Activated CD8-positive, alpha-beta memory T cell treated with anti-CD3 and anti-CD28 coated beads for 36 hours (primary cell): ENCODE data around the gene GNL2. TPM values are rescaled to one million over a fixed set of nuclear protein-coding genes. Genes with fewer than 3 reads are reported as not detected.
"Not testable (repeated sequence)": the region's sequence is repeated elsewhere in the genome, so short reads cannot be mapped to it uniquely, and the experiment has no call there.

ENCODE experiments used
- CTCF ChIA-PET: fragments of 350-600 bp; sonication (Branson Sonifier 250); formaldehyde crosslinking; loops from one replicate; lab custom pipeline; 2021; ENCODE audit warnings: antibody characterized with exemption; lab: Charles Lee
- POLR2A ChIA-PET: fragments of 350-600 bp; sonication (Branson Sonifier 250); formaldehyde crosslinking; loops from one replicate; lab custom pipeline; 2021; ENCODE audit warnings: antibody characterized with exemption; lab: Charles Lee
- total RNA-seq, 2 experiments: library from RNA; stranded (reverse); gene quantifications; one replicate each; pipeline ENCODE4 v1.2.3, GENCODE V29; 2021

Gene GNL2
- total RNA-seq, 2 experiments from 2014 or later = 95.3 to 97.4 TPM

GRCh38 chr1:37612186-37612585, 16.4 kb upstream of the GNL2 start:
- ChIA-PET CTCF (no interaction called here), POLR2A (interaction anchor here (0.6 kb wide), 1 partner anchor 11 kb away, joined by 4 read pairs; no protein-coding TSS in a partner anchor)

DNA sequence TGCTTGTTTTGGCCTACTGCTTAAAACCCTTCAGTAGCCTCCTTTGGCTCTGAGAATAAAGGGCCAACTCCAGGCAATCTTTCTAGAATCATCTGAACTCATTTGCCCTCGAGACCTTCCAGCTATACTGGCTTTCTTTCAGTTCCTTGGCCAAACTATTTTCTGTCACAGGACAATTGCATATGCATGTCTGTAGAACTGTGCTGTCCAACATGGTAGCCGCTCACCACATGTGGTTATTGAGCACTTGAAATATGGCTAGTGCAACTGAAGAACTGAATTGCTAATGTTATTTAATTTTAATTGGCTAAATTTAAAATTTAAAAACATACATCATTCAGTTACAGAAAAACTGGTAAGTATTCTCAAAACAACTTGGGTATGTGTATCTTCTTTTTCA, 14.3 kb upstream of the GNL2 start:
- ChIA-PET CTCF (no interaction called here), POLR2A (no interaction called here)

- ChIA-PET POLR2A (no interaction called here), CTCF (no interaction called here)
Observed at GRCh38 chr1:37609002-37609401, 13.3 kb upstream of the GNL2 start.

DNA sequence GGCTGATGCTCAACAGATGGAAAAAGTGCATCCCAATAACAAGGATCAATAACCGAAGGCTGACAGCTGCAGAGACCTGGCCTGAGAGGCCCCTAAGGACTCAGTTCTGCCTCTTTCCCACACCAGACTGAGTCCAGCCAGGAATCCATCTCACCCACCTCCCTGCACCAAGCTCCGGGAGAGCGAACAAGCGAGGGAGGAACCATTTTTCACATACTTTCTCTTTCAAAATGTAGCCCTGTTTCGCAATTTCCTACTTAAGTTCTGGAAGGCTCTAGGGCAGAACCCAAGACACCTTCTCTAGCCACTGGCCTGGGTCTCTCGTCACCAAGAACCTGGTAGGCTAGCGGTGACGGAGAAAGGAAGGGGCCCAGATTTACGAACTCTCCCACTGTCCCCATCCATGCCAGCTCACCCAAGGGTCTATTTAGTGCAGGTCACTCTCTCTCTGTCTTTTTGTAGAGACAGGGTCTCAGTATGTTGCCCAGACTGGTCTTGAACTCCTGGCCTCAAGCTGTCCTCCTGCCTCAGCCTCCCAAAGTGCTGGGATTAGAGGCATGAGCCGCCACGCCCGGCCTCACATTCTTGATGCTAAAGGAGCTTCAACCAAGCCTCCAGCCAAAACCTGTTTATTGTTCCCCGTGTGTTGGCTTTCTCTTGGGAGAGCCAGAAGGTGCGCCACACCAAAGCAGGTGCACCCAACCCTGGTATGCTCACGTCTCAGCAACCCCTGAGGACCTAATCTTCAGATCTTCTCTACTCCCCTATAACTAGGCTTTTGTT, 10.9 kb upstream of the GNL2 start:
- POLR2A ChIA-PET = no interaction called here
- CTCF ChIA-PET = interaction anchor here (1.7 kb wide), 1 partner anchor 75 kb away, joined by 5 read pairs; no protein-coding TSS in a partner anchor

DNA sequence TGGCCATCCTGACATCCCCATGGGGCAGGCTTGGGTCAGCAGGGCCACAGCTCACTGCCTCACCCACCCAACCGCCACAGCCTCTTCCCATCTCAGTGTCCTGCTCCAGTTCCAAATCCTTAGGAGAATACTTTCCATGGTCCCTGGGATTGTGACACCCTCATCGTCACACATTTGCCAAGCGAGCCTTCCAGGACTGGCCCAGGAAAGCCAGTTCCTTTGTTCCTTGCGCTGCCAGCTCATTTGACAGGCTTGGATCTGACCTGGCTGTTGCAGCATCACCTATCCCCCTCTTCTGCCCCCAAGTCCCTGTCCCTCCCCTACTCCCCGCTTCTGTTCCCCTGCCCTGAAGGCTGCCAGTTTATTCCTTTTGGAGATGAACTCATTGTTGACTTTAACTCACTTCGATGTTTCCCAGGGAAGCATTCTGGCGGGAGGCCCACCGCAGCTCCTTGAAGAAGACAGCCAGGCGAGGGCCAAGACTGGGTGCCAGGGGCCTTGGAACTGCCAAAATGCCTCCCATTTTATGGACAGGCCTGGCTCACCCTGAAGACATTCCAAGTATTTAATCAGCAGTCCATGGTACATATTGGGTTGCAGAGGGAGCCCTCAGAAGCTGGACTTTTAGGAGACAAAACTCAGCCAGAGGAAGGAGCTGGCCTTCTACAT, 10.2 kb upstream of the GNL2 start:
- CTCF ChIA-PET = no interaction called here
- POLR2A ChIA-PET = no interaction called here

DNA sequence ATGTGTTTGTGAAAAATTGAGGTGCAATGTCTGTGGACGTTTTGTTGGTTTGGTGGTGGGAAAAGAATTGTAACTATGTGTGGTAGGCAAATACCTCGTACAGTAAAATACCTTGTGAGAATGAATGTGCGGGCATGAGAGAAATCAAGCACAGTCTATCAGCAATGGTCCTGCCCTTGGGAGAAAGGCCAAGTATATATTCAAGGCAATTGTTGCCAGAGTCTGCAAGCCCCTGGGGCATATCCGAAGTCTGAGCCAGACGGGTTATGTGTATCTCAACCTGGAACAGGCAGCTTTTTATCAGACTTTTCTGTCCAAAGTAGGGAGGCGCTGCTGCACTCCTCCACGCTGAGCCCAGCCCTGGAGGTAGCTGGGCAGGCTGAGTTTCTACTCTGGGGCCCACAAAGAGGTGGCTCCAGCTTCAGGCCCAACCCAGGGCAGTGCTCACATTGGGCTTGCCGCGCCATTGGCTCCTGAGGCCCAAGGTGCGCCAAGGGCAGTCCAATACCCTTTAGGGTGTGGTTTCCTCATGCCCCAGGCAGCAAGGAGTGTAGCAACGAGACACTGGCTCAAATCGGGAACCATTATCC, 9.4 kb upstream of the GNL2 start:
- CTCF ChIA-PET = interaction anchor here (3.1 kb wide), 1 partner anchor 75 kb away, joined by 30 read pairs; no protein-coding TSS in a partner anchor
- POLR2A ChIA-PET = no interaction called here

GRCh38 chr1:37602750-37603694, 7.3 kb upstream of the GNL2 start:
- ChIA-PET POLR2A (no interaction called here), CTCF (interaction anchor here (0.6 to 3.1 kb wide), 13 partner anchors 14 to 980 kb away, joined by 3 to 30 read pairs (median 3); partner anchors contain the start of gene RSPO1)

- CTCF ChIA-PET = interaction anchor here (1.1 kb wide), 1 partner anchor 81 kb away, joined by 4 read pairs; no protein-coding TSS in a partner anchor
- POLR2A ChIA-PET = no interaction called here
Observed at GRCh38 chr1:37601441-37601840, 5.7 kb upstream of the GNL2 start.

DNA sequence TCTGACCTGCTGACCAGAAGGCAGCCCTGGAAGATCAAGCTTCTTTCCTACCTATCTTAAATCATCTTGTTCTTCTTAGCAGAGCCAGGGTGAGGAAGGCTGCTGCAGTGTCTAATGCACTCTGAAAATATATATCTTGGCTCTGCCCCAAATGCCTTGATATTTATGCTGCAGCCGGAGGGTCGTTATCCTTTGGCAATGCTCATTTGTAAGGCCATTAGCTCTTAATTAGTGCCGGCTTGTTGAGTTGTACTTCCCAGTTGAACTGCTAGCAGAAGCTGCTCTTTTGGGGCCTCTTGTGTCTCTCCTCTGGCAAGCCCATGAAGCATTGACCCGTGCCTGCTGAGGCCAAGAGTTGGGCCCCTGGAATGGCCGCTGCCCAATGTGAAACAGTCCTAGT, 4.2 kb upstream of the GNL2 start:
- ChIA-PET POLR2A (no interaction called here), CTCF (interaction anchor here (1.2 kb wide), 1 partner anchor 15 kb away, joined by 3 read pairs; no protein-coding TSS in a partner anchor)

- CTCF ChIA-PET = interaction anchor here (0.9 to 1.4 kb wide), 3 partner anchors 42 to 85 kb away, joined by 3 read pairs; partner anchors contain the start of gene SNIP1
- POLR2A ChIA-PET = interaction anchor here (0.6 kb wide), 1 partner anchor 91 kb away, joined by 4 read pairs; no protein-coding TSS in a partner anchor
Observed at GRCh38 chr1:37596182-37596667, 488 bp upstream of the GNL2 start.

DNA sequence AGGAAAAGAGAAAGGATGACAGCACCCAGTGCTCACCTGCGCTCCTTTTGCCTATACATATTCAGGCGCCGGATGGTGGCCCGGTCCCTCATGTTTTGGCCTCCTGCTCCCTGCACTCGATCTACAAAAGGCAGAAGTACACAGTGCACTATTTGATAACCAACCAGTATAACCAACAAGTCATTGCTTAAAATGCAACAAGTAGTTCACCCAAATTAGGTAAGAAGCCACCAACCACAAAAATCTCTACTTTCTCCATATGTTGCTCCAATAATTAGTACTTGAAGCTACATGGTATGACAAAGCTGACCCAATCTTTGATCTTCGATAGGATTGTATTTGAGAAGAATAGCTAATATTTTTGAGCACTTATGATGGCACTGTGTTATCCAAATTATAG, 2.0 kb downstream of the GNL2 start:
- POLR2A ChIA-PET = no interaction called here
- CTCF ChIA-PET = no interaction called here

GRCh38 chr1:37588939-37589338, 6.8 kb downstream of the GNL2 start:
- POLR2A ChIA-PET = no interaction called here
- CTCF ChIA-PET = interaction anchor here (1.4 kb wide), 1 partner anchor 14 kb away, joined by 3 read pairs; no protein-coding TSS in a partner anchor

GRCh38 chr1:37584544-37584943, 11.2 kb downstream of the GNL2 start:
- CTCF ChIA-PET, POLR2A ChIA-PET: not testable (repeated sequence)

DNA sequence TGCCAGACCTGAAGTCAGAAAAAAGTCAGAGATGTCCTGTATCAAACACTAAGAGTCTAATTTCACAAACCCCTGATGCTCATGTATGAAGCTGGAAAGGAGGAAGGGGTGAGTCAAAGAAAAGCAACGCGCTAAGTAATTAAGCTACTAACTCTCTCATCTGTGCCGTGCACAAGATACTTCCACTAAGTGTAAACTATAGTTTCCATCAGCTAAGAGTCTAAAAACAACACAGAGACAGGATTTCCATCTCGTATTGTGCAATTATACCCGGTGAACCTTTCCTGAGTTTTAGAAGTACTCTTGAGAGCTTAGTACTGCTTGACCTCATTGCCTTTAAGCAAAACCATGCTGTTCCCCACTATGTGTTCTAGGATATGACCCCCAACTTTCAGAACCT, 20.0 kb downstream of the GNL2 start:
- ChIA-PET POLR2A (interaction anchor here (1.6 kb wide), 1 partner anchor 96 kb away, joined by 3 read pairs; no protein-coding TSS in a partner anchor), CTCF (interaction anchor here (1.4 kb wide), 2 partner anchors 12 to 16 kb away, joined by 3 to 5 read pairs; no protein-coding TSS in a partner anchor)

DNA sequence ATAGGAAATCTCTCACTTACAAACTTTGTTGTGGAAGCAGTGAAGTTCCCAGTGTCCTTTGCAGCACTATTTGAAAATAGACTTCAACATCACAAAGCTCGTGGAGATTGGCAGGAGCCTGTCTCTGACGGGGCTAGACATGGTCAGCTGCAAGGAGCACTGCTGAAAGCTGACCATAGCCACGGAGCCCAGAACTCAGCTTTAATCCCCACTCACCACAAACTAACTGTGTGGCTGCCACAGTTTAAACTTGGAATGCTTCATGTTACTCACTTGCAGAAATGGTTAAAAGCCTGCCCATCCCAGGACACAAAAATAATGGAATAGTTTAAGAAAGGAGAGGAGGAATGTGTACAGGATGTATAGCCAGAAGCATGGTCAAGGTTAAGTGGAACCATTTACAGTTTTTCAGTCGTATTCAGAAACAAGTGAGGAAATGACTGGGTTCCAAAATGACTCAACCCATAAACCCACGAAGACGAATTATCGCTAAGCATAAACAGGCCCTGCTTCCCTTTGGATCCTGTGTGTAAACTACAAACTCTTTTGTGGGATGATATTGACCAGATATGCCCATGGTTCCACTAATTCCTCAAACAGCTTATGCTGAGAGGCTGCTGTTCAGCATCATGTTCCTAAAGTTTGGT, 20.8 kb downstream of the GNL2 start:
- ChIA-PET POLR2A (no interaction called here), CTCF (interaction anchor here (1.4 kb wide), 2 partner anchors 11 to 15 kb away, joined by 3 to 5 read pairs; no protein-coding TSS in a partner anchor)

DNA sequence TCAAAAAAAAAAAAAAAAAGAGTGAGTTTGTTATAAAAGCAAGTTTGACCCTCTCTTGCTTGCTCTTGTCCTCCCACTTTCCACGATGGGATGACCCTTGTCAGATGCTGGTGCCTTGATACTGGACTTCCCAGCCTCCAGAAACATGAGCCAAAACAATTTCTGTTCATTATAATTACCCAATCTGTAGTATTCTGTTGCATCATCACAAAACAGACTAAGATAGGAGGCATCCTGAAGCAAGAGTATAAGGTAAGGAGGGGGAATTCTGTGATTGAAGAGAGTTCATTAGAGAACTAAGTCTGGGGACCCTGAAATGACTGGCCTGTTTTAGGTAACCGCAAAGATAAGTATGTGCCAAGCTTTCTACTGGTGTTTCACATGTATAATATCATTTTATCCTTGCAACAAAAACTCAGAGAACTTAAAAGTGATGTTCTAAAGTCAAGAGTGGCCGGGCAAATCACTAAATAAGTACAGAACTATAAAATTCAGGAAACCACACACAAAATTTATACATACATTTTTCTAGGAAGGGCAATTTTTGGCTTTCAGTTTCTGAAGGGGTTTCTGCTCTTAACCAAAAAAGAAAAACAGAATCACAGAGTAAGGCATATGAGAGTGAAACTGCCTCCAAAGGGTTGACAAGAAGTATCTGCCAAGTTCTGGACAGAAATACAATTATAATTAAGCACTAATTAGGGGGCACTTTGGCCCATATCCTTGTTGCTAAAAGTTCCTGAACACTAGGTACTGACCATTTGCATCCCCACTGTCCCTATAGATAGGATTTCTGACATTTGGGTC, 25.0 kb downstream of the GNL2 start:
- ChIA-PET CTCF (interaction anchor here (0.7 kb wide), 1 partner anchor 1048 kb away, joined by 4 read pairs; no protein-coding TSS in a partner anchor), POLR2A (no interaction called here)

DNA sequence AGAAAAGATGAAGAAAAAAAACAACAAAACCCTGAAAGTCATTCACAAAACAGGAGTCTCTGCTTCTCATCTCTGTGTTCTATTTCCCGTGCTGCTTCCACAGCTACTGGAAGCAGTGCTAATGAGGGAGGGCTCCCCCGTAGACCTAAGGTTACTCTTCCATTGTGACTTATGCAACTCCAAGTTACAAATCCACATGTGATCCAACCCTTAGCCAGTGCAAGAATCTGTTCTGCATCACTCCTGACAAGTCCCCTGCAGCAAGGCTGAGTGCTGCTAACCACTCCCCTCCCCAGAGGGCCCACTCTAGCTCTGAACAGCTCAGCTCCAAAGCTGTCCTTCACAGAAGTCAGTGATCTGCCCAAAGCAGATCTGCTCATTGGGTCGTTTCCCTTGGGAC, 28.7 kb downstream of the GNL2 start:
- POLR2A ChIA-PET = no interaction called here

More for the DNA sequence above, 28.7 kb downstream of the GNL2 start:
- CTCF ChIA-PET = no interaction called here
